ENCODE measurements around the gene C2orf76. TPM values are rescaled to one million over a fixed set of nuclear protein-coding genes. Genes with fewer than 3 reads are reported as not detected.

Gene C2orf76
- polyA plus RNA-seq, 4 donors, result 20.8 to 27.1 (median 26.1) TPM

GRCh38 chr2:119267604-119268003, 99.0 kb downstream of the C2orf76 start:
- DNase-seq (ENCODE audit: low read depth in 4 of 4, low spot score in 3 of 4), result no peak

- DNase-seq (ENCODE audit: low read depth in 4 of 4, low spot score in 3 of 4), result no peak
These were observed 100.5 kb downstream of the C2orf76 start for GRCh38 chr2:119266091-119266589.

DNA sequence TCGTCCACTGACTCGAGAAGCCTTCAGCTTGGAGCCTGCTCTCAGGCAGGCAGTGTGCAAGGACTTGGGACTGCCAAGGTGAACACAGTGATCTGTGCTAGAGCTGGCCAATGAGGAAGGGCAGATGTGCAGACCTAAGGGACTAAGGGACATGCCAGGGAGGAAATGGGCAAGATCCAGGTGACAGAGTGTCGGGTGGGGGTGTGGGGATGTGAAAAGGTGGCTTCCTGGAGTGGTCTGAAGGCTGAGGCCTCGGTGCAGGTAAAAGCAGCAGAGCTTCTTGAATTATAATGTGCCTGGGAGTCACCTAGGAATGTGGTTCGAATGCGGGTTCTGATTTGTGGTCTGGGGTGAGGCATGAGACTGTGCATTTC, 101.0 kb downstream of the C2orf76 start:
- DNase-seq (ENCODE audit: low read depth in 4 of 4, low spot score in 3 of 4), result no peak

DNA sequence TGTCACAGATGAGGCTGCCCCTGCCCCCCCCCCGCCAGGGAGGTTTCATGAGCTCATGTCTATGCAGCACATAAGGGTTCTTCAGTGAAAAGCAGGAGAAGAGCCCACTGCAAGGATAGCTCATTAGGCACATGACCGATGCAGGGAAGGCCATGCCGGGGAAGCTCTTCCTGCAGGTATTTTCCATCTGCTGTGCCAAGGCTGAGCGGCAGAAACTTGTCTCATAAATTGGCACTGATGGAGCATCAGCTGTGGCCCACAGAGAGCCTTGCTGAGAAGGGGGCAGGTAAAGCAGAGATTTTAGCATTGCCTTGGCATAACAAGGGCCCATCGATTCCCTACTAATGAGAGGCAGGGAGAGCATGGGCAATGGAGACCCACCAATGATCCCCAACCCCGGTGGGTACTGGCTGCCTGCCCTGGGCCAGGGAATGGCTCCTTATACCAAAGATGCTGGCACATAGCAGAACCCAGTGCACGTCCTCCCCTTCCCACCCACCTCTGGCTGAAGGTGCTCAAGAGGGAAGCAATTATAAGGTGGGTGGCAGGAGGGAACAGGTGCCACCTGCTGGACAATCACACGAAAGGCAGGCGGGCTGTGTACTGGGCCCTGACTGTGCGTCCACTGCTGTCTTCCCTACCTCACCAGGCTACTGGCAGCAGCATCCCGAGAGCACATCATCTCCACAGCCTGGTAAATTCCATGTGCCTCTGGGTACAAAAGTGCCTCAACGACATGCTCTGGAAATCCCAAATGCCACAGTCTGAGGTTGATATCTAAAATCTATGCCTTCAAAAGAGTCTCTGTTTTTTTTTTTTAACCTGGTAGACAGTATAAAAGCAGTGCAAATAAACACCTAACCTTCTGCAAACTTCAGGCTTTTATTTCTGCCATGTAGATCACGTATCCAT, 101.6 kb downstream of the C2orf76 start:
- DNase-seq (ENCODE audit: low read depth in 4 of 4, low spot score in 3 of 4), result no peak

DNA sequence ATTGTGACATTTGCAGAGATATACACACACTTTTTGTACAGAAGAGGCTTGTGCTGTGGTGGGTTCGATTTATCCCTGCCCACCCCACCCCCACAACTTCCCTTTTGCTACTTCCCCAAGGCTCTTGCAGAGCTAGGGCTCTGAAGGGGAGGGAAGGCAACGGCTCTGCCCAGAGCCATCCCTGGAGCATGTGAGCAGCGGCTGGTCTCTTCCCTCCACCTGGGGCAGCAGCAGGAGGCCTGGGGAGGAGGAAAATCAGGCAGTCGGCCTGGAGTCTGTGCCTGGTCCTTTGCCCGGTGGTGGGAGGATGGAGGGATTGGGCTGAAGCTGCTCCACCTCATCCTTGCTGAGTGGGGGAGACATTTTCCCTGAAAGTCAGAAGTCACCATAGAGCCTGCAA, 103.0 kb downstream of the C2orf76 start:
- no peak for DNase-seq (ENCODE audit: low read depth in 4 of 4, low spot score in 3 of 4)

DNA sequence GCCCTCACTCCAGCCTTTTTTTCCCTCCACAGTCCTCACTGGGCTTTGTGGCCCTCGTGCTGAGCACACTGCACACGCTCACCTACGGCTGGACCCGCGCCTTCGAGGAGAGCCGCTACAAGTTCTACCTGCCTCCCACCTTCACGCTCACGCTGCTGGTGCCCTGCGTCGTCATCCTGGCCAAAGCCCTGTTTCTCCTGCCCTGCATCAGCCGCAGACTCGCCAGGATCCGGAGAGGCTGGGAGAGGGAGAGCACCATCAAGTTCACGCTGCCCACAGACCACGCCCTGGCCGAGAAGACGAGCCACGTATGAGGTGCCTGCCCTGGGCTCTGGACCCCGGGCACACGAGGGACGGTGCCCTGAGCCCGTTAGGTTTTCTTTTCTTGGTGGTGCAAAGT, 103.6 kb downstream of the C2orf76 start:
- no peak for DNase-seq (ENCODE audit: low read depth in 4 of 4, low spot score in 3 of 4)

DNA sequence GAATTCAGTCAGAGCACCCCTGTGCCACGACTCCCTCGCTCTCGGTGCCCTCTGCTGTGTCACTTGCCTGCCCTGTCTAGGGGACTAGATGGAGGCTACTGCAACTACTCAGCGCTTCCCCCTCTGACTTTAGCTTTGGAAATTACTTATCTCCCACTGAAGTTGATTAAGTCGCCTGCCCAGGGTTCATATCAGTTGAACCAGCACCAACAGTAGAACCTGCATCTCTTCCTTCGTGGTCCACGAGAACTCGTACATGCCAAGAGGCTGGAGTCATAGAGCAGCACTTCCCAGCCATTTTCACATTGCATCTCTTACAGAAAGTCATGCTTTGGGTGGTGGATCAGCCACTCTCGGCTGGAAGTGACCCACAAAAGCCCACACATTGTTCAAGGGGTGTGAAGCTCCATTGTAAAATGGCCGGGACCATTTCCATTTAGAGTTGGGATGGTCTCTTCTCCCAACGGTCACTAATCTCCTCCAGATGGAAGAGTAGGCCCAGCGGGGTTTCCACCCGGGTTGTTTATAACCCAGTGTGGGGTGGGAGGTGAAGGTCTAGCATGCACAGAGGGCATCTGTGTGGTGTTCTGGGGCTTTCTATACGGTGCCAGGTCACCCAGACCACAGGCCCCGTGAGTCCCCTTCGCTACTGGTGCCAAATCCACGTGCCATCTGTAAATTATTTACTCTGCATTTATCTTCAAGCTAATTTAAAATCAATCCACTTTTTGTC, 105.0 kb downstream of the C2orf76 start:
- no peak for DNase-seq (ENCODE audit: low read depth in 4 of 4, low spot score in 3 of 4)

- no peak for DNase-seq (ENCODE audit: low read depth in 4 of 4, low spot score in 3 of 4)
These were observed 105.8 kb downstream of the C2orf76 start for GRCh38 chr2:119260646-119261492.

GRCh38 chr2:119259296-119259860, 107.3 kb downstream of the C2orf76 start:
- DNase-seq (ENCODE audit: low read depth in 4 of 4, low spot score in 3 of 4), result no peak

DNA sequence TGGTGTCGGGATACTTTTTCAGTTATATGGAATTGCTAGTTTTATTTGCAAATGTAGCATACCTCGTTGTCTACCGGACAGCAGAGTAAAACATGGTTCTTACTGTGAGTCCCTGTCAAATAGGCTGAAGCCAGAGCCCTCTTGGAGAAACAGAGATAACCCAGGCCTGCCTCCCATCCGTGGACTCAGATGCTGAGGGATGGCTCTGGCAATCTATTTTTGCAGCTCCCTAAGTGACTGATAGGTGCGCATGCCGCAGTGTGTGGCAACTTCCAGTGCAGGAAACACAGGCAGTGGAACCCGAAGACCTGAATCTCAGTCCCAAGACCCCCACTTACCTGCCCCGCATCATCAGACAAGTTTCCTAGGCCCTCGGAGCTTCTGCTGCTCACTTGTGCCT, 109.4 kb downstream of the C2orf76 start:
- DNase-seq (ENCODE audit: low read depth in 4 of 4, low spot score in 3 of 4), result no peak

DNA sequence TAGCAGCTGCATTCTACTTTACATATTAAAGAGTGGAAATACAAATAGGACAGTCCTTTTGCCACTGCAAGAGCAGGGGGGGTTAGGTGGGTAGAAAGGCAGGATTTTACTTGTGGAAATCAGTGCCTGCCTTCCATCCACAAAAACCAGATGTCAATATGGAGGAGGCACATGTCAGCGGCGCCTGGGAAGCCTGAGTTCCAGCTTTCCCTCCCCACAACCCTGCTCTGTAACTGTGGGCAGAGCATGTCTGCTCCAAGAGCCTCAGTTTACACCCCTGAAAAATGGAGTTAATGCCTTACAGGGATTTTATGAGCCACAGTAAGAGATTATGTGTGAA, 110.1 kb downstream of the C2orf76 start:
- DNase-seq (ENCODE audit: low read depth in 4 of 4, low spot score in 3 of 4), result no peak

DNA sequence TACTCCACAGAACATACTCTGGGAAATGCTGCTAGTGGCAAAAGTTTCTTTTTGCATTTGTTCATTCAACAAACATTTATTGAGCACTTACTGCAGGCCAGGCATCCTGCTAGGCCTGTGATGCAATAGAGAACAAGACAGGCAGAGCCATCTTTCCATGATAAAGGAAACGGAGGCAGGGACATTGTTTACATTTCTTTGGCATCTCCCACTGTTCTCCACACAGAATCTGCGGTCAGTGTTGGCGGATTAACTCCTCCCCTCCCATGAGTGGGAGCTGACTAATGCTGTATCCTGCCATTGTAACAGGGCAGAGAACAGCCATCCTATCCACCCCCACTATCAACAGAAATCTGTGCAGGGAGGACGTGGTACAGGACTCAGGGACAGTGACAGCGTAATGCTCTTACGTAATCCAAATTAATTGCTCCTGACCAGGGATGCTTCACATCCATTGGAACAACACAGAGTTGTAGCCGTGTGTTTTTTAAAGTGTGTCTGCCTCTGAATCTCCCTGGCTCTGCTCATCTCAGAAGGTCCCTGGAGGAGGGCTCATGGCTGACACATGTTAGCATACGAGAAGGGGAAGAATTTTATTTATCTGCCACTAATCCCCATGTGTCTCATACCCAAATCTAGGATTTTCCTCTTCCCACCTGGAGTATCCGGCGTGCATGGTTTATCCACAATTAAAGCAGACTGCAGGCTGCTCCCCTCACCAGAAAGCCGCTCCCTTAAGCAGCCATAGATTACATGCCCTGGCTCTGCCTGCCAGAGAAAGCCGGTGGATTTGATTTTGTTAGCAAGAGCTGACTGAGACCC, 110.7 kb downstream of the C2orf76 start:
- no peak for DNase-seq (ENCODE audit: low read depth in 4 of 4, low spot score in 3 of 4)

GRCh38 chr2:119254601-119255080, 112.0 kb downstream of the C2orf76 start:
- no peak for DNase-seq (ENCODE audit: low read depth in 4 of 4, low spot score in 3 of 4)

DNA sequence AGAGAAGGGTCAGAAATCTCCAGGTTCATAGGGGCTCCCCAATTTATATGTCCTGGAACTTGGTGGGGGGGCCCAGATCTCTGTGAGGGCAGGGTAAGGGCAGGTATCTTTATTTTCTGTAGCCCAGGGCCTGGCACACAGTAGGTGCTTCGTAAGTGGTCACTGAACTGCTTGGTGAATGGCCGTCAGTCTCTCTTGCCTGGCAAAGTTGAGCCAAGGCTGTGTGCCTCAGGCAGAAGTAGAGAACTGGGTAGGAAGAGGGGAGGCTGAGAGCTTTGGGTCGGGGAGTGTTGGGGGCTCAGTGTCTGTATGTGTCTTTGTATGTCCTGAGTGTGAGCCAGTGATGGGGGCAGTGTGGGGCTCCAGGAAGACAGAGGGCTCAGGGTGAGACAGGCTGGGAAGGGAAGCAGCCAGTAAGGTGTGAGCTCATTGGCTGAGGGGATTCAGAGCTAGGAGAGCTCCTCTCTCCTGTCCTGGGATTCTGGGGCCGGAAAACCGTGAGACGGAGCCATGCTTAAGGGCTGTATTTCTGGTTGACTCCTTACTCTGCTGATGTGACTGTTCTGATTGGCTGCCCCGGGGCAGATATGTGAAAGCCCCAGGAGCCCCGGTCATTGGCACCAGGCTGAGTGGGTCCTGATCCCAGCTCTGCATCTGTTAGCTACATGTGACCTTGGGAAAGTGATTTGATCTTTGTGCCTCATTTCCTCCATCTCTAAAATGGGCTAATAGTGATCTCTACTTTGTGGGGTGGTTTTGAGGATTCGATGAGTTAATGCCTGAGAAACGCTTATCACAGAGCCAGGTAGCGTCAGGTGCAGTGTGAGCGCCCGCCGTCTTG, 112.7 kb downstream of the C2orf76 start:
- no peak for DNase-seq (ENCODE audit: low read depth in 4 of 4, low spot score in 3 of 4)

- DNase-seq (ENCODE audit: low read depth in 4 of 4, low spot score in 3 of 4), result no peak
These were observed 113.4 kb downstream of the C2orf76 start for GRCh38 chr2:119253114-119253702.

Measured in right renal pelvis (tissue), 4 donors.